ENCODE measurements around the gene ERCC4.
A peak's percentile ranks its signal among the peaks of the same experiment; 100 is the strongest.

The ERCC4 gene

DNA sequence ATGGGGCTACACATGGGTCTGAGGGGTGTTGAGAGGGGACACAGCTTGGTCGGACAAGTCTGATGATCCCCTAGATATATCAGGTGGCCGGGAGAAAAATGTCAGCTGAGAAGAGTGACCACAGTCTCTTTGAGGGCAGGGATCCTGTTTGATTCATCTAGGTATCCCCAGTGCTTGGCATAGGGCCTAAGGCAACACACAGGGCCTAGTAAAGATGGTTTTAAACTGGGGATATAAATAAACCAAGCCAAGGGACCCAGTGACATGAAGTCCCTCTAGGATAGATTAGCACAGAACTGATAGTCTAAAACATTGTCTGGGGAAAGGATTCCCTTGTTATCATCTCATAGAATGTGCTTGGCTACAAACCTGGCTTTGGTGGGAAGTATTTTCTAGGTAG, 1.4 kb downstream of the ERCC4 start:
- peaks cover 31% of the 10 kb centered on the region for H3K4me1 Mint-ChIP-seq
- H3K27me3 Mint-ChIP-seq (ENCODE audit: low read depth) = no peaks in the 10 kb centered on the region
- TF ChIP-seq, protein P1, sequence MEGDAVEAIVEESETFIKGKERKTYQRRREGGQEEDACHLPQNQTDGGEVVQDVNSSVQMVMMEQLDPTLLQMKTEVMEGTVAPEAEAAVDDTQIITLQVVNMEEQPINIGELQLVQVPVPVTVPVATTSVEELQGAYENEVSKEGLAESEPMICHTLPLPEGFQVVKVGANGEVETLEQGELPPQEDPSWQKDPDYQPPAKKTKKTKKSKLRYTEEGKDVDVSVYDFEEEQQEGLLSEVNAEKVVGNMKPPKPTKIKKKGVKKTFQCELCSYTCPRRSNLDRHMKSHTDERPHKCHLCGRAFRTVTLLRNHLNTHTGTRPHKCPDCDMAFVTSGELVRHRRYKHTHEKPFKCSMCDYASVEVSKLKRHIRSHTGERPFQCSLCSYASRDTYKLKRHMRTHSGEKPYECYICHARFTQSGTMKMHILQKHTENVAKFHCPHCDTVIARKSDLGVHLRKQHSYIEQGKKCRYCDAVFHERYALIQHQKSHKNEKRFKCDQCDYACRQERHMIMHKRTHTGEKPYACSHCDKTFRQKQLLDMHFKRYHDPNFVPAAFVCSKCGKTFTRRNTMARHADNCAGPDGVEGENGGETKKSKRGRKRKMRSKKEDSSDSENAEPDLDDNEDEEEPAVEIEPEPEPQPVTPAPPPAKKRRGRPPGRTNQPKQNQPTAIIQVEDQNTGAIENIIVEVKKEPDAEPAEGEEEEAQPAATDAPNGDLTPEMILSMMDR (IDR thresholded peaks at IDR 0.05; ENCODE audit: unreplicated experiment in 3 of 3) = no peak
- H3K4me3 Mint-ChIP-seq = peak overlapping the region; percentile 75 to 99 (median 95)
- H3K27ac Mint-ChIP-seq = peak overlapping the region; percentile 20 to 67 (median 31)
- H3K9me3 Mint-ChIP-seq = no peaks in the 10 kb centered on the region
- H3K36me3 Mint-ChIP-seq (ENCODE audit: low read depth) = peaks cover 13% of the 10 kb centered on the region

DNA sequence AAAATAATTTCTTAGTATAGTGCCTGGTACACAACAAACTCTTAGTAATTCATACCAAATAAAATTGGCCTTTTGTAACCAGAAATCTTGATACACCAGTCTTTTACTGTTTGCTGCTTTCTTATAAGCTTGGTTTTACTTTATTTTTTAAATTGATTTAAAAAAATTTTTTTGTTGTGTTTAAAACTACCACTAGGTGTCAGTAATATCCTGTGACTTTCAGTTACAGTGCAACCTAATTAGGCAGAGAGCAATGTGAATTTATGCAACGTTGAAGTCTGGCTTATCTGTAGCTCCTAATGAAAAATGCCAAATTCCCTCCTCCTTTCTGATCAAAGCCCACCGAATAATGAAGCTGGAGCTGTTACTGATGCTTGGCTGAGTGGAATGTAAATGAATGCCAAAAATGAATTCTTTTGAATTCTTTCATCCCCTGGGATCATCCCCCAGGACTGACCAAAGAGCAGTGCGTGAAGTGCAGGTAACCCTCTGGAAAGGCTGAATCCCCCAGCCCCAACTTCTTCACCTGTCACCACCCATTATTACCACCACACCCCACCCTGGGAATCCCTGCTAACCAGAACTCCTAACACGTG, 3.8 kb downstream of the ERCC4 start:
- H3K27ac Mint-ChIP-seq = peak overlapping the region; percentile 22 to 88 (median 80)
- TF ChIP-seq, protein P1 (IDR thresholded peaks at IDR 0.05; ENCODE audit: unreplicated experiment in 3 of 3) = peak; percentile 52 to 68 (median 61)
- peaks cover 32% of the 10 kb centered on the region for H3K4me1 Mint-ChIP-seq
- peaks cover 19% of the 10 kb centered on the region for H3K36me3 Mint-ChIP-seq (ENCODE audit: low read depth)
- no peaks in the 10 kb centered on the region for H3K27me3 Mint-ChIP-seq (ENCODE audit: low read depth)
- peak overlapping the region in 1 of 3 experiments; percentile 28 for H3K4me3 Mint-ChIP-seq
- H3K9me3 Mint-ChIP-seq = no peaks in the 10 kb centered on the region

DNA sequence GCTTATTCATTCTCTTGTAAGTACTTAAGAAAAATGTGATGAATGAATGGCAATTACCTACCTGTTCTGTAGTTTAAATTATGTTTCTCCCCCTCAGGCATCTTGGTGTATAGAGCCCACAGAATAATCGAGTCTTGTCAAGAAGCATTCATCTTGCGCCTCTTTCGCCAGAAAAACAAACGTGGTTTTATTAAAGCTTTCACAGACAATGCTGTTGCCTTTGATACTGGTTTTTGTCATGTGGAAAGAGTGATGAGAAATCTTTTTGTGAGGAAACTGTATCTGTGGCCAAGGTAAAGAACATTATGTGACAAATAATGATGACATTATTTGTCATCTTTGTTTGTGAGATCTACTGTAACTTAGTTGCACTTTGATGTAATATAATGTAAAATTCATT, 6.5 kb downstream of the ERCC4 start:
- peak overlapping the region in 2 of 3 experiments; percentile 12 to 42 for H3K27ac Mint-ChIP-seq
- TF ChIP-seq, protein P1 (IDR thresholded peaks at IDR 0.05; ENCODE audit: unreplicated experiment in 3 of 3) = no peak
- no peaks in the 10 kb centered on the region for H3K27me3 Mint-ChIP-seq (ENCODE audit: low read depth)
- peaks cover 12% of the 10 kb centered on the region for H3K4me1 Mint-ChIP-seq
- H3K9me3 Mint-ChIP-seq = no peaks in the 10 kb centered on the region
- peaks cover 33% of the 10 kb centered on the region for H3K36me3 Mint-ChIP-seq (ENCODE audit: low read depth)
- no peak overlapping the region for H3K4me3 Mint-ChIP-seq

DNA sequence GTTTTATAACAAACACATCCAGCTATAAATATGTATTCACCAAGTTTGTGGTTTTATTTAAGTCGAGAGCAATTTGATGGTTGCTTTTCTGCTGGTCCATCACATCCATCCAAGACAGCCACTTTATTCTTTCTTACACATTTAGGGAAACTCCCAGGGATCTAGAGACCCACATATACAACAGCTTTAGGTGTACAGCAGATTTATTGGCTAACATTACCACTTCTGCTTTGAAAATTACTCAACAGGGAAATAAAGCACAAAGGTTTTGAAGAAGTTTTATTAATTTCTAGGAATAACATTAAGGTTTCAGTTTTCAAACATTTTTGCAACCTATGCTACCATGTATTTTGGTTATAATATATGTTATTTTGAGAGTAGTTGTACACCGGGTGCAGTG, 6.9 kb downstream of the ERCC4 start:
- peaks cover 12% of the 10 kb centered on the region for H3K4me1 Mint-ChIP-seq
- no peak overlapping the region for H3K27ac Mint-ChIP-seq
- H3K36me3 Mint-ChIP-seq (ENCODE audit: low read depth) = peaks cover 34% of the 10 kb centered on the region

DNA sequence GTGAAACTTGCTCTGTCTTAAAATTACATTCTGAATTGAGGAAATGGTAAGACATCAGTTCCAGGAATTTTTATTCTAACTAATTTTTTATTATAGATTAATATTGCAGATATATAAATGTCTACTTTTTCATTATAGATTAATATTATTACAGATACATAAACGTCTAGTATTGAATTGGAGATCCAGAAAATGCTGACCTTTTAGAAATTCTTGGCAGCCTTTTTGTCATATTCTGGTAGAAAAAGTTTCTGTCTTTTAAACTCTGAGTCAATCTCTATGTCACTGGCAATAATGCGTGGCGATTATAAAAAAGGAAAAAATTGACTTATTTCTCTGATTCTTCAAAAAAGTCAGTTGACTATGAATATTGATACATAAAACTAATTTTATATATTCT, 8.7 kb downstream of the ERCC4 start:
- Mint-ChIP-seq H3K9me3 (no peaks in the 10 kb centered on the region), H3K4me1 (peaks cover 12% of the 10 kb centered on the region)

More for the DNA sequence above, 6.9 kb downstream of the ERCC4 start:
- Mint-ChIP-seq H3K4me3 (no peak overlapping the region), H3K9me3 (no peaks in the 10 kb centered on the region), H3K27me3 (ENCODE audit: low read depth) (no peaks in the 10 kb centered on the region)
- TF ChIP-seq, protein P1 (IDR thresholded peaks at IDR 0.05; ENCODE audit: unreplicated experiment in 3 of 3) = no peak

More for the DNA sequence above, 8.7 kb downstream of the ERCC4 start:
- no peak overlapping the region for H3K27ac Mint-ChIP-seq
- H3K27me3 Mint-ChIP-seq (ENCODE audit: low read depth) = no peaks in the 10 kb centered on the region
- TF ChIP-seq, protein P1 (IDR thresholded peaks at IDR 0.05; ENCODE audit: unreplicated experiment in 3 of 3) = no peak
- peaks cover 40% of the 10 kb centered on the region for H3K36me3 Mint-ChIP-seq (ENCODE audit: low read depth)
- no peak overlapping the region for H3K4me3 Mint-ChIP-seq

Measured in nephron (organoid).